CD4-positive, alpha-beta memory T cell (primary cell): ENCODE data around the gene OR52I1. TPM values are rescaled to one million over a fixed set of nuclear protein-coding genes. Genes with fewer than 3 reads are reported as not detected.

Experiments used
- CTCF ChIA-PET: fragments of 350-600 bp; sonication (Branson Sonifier 250); formaldehyde crosslinking; loops from one replicate; lab custom pipeline; 2021; ENCODE audit warnings: inconsistent platforms; ENCODE audit not compliant: partially characterized antibody; lab: Charles Lee
- POLR2A ChIA-PET: fragments of 350-600 bp; sonication (Branson Sonifier 250); formaldehyde crosslinking; loops from one replicate; lab custom pipeline; 2021; ENCODE audit not compliant: partially characterized antibody; lab: Charles Lee
- DNase-seq, 5 donors: peaks; one replicate each; pipeline versions ENCODE4 v3.0.0 to v3.0.0-alpha.2; 2020 to 2022; ENCODE audit warnings: mixed read lengths in 1 of 5
- H3K27ac ChIP-seq: one replicate; pipeline ENCODE4 v1.7.0; 2013; ENCODE audit warnings: low read depth, low read length
- H3K27me3 ChIP-seq: 2 replicates; pipeline ENCODE4 v1.7.0; 2013; ENCODE audit warnings: mild to moderate bottlenecking, low read length, moderate library complexity; ENCODE audit not compliant: insufficient read depth
- H3K36me3 ChIP-seq: 2 replicates; pipeline ENCODE4 v1.7.0; 2013; ENCODE audit warnings: mild to moderate bottlenecking, low read length, moderate library complexity; ENCODE audit not compliant: insufficient read depth
- H3K4me1 ChIP-seq: 2 replicates; pipeline ENCODE4 v1.7.0; 2013; ENCODE audit warnings: mild to moderate bottlenecking, low read length, moderate library complexity; ENCODE audit not compliant: insufficient read depth
- H3K4me3 ChIP-seq, 2 donors: one replicate each; pipeline ENCODE4 v1.7.0; 2013; ENCODE audit warnings: low read length in 2 of 2, mild to moderate bottlenecking in 1 of 2
- H3K9me3 ChIP-seq, 2 donors: one replicate each; pipeline ENCODE4 v1.7.0; 2013; ENCODE audit warnings: low read length in 2 of 2, control low read depth in 1 of 2; ENCODE audit not compliant: control insufficient read depth in 1 of 2
- H3K27ac Mint-ChIP-seq, 7 donors: one replicate each; pipeline ENCODE4 v1.8.0; 2020 to 2021; ENCODE audit warnings: mixed read lengths in 7 of 7, mild to moderate bottlenecking in 6 of 7, inconsistent platforms in 3 of 7, moderate library complexity in 3 of 7
- H3K27me3 Mint-ChIP-seq, 2 donors: one replicate each; pipeline ENCODE4 v1.8.0; 2020 to 2021; ENCODE audit warnings: mixed read lengths in 2 of 2
- H3K36me3 Mint-ChIP-seq, 2 donors: one replicate each; pipeline ENCODE4 v1.8.0; 2020 to 2021; ENCODE audit warnings: mixed read lengths in 2 of 2, inconsistent platforms in 1 of 2, mild to moderate bottlenecking in 1 of 2
- H3K4me1 Mint-ChIP-seq, 4 donors: one replicate each; pipeline ENCODE4 v1.8.0; 2020 to 2021; ENCODE audit warnings: mixed read lengths in 4 of 4, mild to moderate bottlenecking in 1 of 4
- H3K4me3 Mint-ChIP-seq, 8 donors: one replicate each; pipeline ENCODE4 v1.8.0; 2020 to 2021; ENCODE audit warnings: mixed read lengths in 8 of 8, mild to moderate bottlenecking in 7 of 8, moderate library complexity in 6 of 8, inconsistent platforms in 3 of 8
- H3K9me3 Mint-ChIP-seq, 8 donors: one replicate each; pipeline ENCODE4 v1.8.0; 2020 to 2021; ENCODE audit warnings: mixed read lengths in 8 of 8, mild to moderate bottlenecking in 5 of 8, inconsistent platforms in 3 of 8, moderate library complexity in 1 of 8
- intact Hi-C: fragments of 100-400 bp; cut with micrococcal nuclease; formaldehyde crosslinking; loops from one replicate; pipeline ENCODE4 v1.15.1; 2023
- polyA plus RNA-seq, 2 donors: library from polyadenylated mRNA; unstranded; fragments of 300-500 nt; fragmentation: Illumina TruSeq; gene quantifications; one replicate each; pipeline ENCODE4 v1.2.3, GENCODE V29; 2021
- total RNA-seq, 2 experiments: library from RNA; stranded (reverse); gene quantifications; one replicate each; pipeline ENCODE4 v1.2.3, GENCODE V29; 2021

OR52I1 gene
- total and polyA plus RNA-seq, 4 experiments from 2014 or later = 0.23 TPM; not detected in 3

DNA sequence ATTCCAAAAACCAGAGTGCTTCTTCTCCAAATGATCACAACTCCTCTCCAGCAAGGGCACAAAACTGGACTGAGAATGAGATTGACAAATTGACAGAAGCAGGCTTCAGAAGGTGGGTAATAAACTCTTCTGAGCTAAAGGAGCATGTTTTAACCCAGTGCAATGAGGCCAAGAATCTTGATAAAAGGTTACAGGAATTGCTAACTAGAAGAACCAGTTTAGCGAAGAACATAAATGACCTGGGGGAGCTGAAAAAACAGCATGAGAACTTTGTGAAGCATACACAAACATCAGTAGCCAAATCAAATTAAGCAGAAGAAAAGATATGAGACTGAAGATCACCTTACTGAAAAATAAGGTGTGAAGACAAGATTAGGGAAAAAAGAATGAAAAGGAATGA lies 33.4 kb upstream of the OR52I1 start:
- Histone ChIP-seq H3K36me3 (no peaks in the 10 kb centered on the region), H3K9me3 (no peaks in the 10 kb centered on the region), H3K27ac (no peak overlapping the region), H3K4me3 (no peak overlapping the region), H3K4me1 (no peaks in the 10 kb centered on the region), H3K27me3 (no peaks in the 10 kb centered on the region)
- peaks cover 15 to 24% of the 10 kb centered on the region in 2 donors for H3K27me3 Mint-ChIP-seq
- CTCF ChIA-PET = no interaction called here
- POLR2A ChIA-PET = no interaction called here
- DNase-seq = no peak
- no peak overlapping the region for H3K4me3 Mint-ChIP-seq
- H3K27ac Mint-ChIP-seq = no peak overlapping the region
- intact Hi-C loops = no loop called here
- H3K36me3 Mint-ChIP-seq = peaks cover 0 to 6% of the 10 kb centered on the region in 2 donors
- peaks cover 0 to 18% (median 14%) of the 10 kb centered on the region in 8 donors for H3K9me3 Mint-ChIP-seq
- H3K4me1 Mint-ChIP-seq = no peaks in the 10 kb centered on the region

DNA sequence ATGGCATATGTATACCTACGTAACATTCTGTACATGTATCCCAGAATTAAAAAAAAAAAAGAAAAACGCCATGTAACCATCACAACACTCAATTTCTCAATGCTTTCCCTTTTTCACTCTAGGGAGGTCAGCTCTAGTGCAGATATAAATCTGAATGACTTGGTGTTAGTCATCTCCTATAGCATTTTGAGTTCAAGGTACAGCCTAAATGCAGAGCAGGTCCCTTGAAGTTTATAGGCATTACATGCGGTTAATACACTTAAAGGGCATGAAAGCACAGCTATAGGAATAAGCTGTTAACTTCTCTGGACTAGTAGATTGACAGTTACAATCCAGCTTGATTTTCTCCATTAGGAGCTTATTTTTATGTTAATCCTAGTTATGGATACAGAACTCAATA lies 28.5 kb upstream of the OR52I1 start:
- Histone ChIP-seq H3K4me1 (no peaks in the 10 kb centered on the region), H3K4me3 (no peak overlapping the region), H3K27me3 (no peaks in the 10 kb centered on the region), H3K36me3 (no peaks in the 10 kb centered on the region), H3K27ac (no peak overlapping the region), H3K9me3 (no peaks in the 10 kb centered on the region)
- no peak overlapping the region for H3K27ac Mint-ChIP-seq
- ChIA-PET CTCF (no interaction called here), POLR2A (no interaction called here)
- DNase-seq = no peak
- H3K4me3 Mint-ChIP-seq = no peak overlapping the region
- intact Hi-C loops = no loop called here
- H3K9me3 Mint-ChIP-seq = peaks cover 0 to 18% (median 14%) of the 10 kb centered on the region in 8 donors
- peaks cover 0 to 6% of the 10 kb centered on the region in 2 donors for H3K36me3 Mint-ChIP-seq
- H3K4me1 Mint-ChIP-seq = no peaks in the 10 kb centered on the region
- H3K27me3 Mint-ChIP-seq = peaks cover 10 to 11% of the 10 kb centered on the region in 2 donors

DNA sequence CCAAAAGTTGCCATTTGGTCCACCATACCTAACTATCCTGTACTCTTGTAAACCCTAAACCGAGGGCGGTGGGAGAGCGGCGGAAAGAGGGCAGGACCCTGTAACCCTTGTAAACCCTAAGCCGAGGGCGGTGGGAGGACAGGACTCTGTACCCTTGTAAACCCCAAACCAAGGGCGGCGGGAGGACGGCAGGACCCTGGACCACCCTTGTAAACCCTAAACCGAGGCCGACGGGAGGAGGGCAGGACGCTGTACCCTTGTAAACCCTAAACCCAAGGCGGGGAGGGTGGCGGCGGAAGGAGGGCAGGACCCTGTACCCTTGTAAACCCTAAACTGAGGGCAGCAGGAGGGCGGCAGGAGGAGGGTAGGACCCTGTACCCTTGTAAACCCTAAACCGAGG lies 24.8 kb upstream of the OR52I1 start:
- Histone ChIP-seq H3K4me3 (no peak overlapping the region), H3K27me3 (no peaks in the 10 kb centered on the region), H3K36me3 (no peaks in the 10 kb centered on the region), H3K4me1 (no peaks in the 10 kb centered on the region), H3K27ac (no peak overlapping the region), H3K9me3 (no peaks in the 10 kb centered on the region)
- peaks cover under 1 to 7% (median 4%) of the 10 kb centered on the region in 8 donors for H3K9me3 Mint-ChIP-seq
- intact Hi-C loops = no loop called here
- ChIA-PET CTCF (no interaction called here), POLR2A (no interaction called here)
- no peaks in the 10 kb centered on the region for H3K4me1 Mint-ChIP-seq
- no peak overlapping the region for H3K4me3 Mint-ChIP-seq
- H3K27ac Mint-ChIP-seq = no peak overlapping the region
- H3K36me3 Mint-ChIP-seq = peaks cover 0 to 2% of the 10 kb centered on the region in 2 donors
- DNase-seq = no peak
- peaks cover 0 to under 1% of the 10 kb centered on the region in 2 donors for H3K27me3 Mint-ChIP-seq

DNA sequence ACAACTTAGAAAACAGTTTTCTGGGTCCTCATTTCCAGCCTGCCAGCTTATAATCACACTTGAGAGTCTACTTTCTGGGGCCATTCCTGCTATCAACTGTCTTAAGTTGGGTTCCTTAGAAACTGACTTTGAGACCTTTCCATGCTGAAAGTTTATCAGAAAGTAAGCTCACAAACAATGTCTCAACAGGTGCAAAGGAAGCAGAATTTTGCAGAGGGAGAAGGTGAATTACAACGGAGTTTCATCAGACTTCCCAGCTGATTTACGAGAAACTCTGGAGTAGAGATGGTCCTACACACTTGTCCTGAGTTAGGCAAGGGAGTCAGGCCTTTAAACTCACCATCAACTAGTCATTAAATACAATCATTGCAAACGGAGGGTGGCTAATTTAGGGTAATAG lies 17.0 kb upstream of the OR52I1 start:
- Mint-ChIP-seq H3K36me3 (no peaks in the 10 kb centered on the region), H3K4me1 (peaks cover 0 to 5% (median 3%) of the 10 kb centered on the region in 4 donors), H3K9me3 (peaks cover 0 to 6% (median 0%) of the 10 kb centered on the region in 8 donors), H3K4me3 (no peak overlapping the region), H3K27ac (no peak overlapping the region), H3K27me3 (peaks cover 17 to 20% of the 10 kb centered on the region in 2 donors)
- no peaks in the 10 kb centered on the region for H3K36me3 ChIP-seq
- intact Hi-C loops = no loop called here
- DNase-seq = no peak
- ChIA-PET POLR2A (no interaction called here), CTCF (no interaction called here)
- no peaks in the 10 kb centered on the region for H3K4me1 ChIP-seq
- H3K4me3 ChIP-seq = no peak overlapping the region
- no peak overlapping the region for H3K27ac ChIP-seq
- H3K9me3 ChIP-seq = no peaks in the 10 kb centered on the region
- no peaks in the 10 kb centered on the region for H3K27me3 ChIP-seq

DNA sequence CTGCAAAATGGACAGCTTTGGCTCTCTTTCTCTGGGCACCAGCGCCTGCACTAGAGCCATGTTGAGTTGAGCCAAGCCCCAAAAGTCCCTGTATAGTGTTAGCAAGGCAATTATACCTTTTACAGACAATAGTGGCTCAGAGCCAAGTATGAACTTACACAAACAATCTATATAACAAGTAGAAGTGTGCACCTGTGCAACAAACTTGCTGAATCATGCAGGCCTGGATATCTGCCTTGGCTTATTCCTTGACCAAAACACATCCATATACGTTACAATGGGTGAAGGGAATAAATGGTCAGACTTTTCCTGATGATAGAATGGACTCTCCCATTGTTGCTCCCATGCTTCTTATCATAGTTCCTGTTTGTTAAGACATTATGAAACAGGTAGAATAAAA lies 16.1 kb upstream of the OR52I1 start:
- H3K27me3 ChIP-seq = no peaks in the 10 kb centered on the region
- Mint-ChIP-seq H3K4me1 (peaks cover 0 to 5% (median 3%) of the 10 kb centered on the region in 4 donors), H3K27ac (no peak overlapping the region), H3K9me3 (peaks cover 0 to 3% (median 0%) of the 10 kb centered on the region in 8 donors), H3K36me3 (no peaks in the 10 kb centered on the region), H3K4me3 (no peak overlapping the region), H3K27me3 (peaks cover 21 to 24% of the 10 kb centered on the region in 2 donors)
- ChIA-PET POLR2A (no interaction called here), CTCF (no interaction called here)
- DNase-seq = no peak
- intact Hi-C loops = no loop called here
- H3K9me3 ChIP-seq = no peaks in the 10 kb centered on the region
- H3K27ac ChIP-seq = no peak overlapping the region
- no peak overlapping the region for H3K4me3 ChIP-seq
- no peaks in the 10 kb centered on the region for H3K36me3 ChIP-seq
- no peaks in the 10 kb centered on the region for H3K4me1 ChIP-seq

DNA sequence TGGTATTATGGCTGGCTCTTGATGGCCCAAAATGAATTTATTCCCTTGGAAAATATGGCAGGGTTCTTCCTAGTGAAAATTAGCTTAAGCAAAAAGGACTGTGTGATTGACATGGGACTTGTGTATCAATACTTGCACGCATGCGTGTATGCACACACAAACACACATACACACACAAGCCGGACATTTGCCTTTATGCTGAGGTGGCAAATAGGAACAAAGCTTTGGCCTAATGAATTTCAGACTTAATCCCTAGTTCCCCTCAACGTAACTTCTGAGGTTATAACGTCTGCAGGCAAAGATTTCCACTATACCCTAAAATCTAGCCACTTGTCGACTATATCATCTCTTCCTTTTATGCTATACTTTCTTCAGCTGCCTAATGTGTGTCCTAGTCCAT lies 15.2 kb upstream of the OR52I1 start:
- CTCF ChIA-PET = no interaction called here

DNA sequence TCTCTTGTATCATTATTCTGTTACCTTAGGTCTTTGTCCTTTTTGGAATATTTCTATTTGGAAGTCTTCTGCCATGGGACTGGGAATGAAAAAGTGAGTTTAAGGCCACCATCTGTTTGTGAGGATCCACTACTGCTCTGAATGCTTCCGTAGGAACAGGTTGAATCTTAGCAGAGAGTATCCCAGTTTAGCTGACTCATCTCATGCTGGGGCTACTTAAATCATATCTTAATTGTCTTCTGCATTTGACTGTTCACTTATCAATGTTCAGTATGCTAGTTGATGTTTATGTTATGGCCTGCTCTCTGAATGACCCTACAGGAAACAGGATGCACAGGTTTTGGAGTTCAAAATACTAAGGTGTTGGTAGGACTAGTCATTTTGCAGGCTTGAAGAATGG lies 13.7 kb upstream of the OR52I1 start:
- peaks cover 0 to 5% (median 3%) of the 10 kb centered on the region in 4 donors for H3K4me1 Mint-ChIP-seq
- H3K9me3 Mint-ChIP-seq = peaks cover 0 to 3% (median 0%) of the 10 kb centered on the region in 8 donors
- CTCF ChIA-PET = no interaction called here
- intact Hi-C loops = no loop called here
- H3K4me3 ChIP-seq = no peak overlapping the region
- H3K27me3 ChIP-seq = no peaks in the 10 kb centered on the region
- H3K4me1 ChIP-seq = no peaks in the 10 kb centered on the region
- H3K4me3 Mint-ChIP-seq = no peak overlapping the region
- H3K9me3 ChIP-seq = no peaks in the 10 kb centered on the region
- H3K36me3 ChIP-seq = no peaks in the 10 kb centered on the region
- H3K27ac ChIP-seq = no peak overlapping the region
- H3K27me3 Mint-ChIP-seq = peaks cover 27 to 30% of the 10 kb centered on the region in 2 donors
- no peak for DNase-seq
- H3K27ac Mint-ChIP-seq = no peak overlapping the region
- POLR2A ChIA-PET = no interaction called here
- H3K36me3 Mint-ChIP-seq = no peaks in the 10 kb centered on the region

More for the DNA sequence above, 15.2 kb upstream of the OR52I1 start:
- Mint-ChIP-seq H3K27ac (no peak overlapping the region), H3K9me3 (peaks cover 0 to 3% (median 0%) of the 10 kb centered on the region in 8 donors), H3K36me3 (no peaks in the 10 kb centered on the region), H3K4me1 (peaks cover 0 to 5% (median 3%) of the 10 kb centered on the region in 4 donors), H3K4me3 (no peak overlapping the region), H3K27me3 (peaks cover 25% of the 10 kb centered on the region in 2 donors)
- intact Hi-C loops = no loop called here
- Histone ChIP-seq H3K27ac (no peak overlapping the region), H3K9me3 (no peaks in the 10 kb centered on the region), H3K4me3 (no peak overlapping the region), H3K36me3 (no peaks in the 10 kb centered on the region), H3K4me1 (no peaks in the 10 kb centered on the region), H3K27me3 (no peaks in the 10 kb centered on the region)
- DNase-seq = no peak
- POLR2A ChIA-PET = no interaction called here

DNA sequence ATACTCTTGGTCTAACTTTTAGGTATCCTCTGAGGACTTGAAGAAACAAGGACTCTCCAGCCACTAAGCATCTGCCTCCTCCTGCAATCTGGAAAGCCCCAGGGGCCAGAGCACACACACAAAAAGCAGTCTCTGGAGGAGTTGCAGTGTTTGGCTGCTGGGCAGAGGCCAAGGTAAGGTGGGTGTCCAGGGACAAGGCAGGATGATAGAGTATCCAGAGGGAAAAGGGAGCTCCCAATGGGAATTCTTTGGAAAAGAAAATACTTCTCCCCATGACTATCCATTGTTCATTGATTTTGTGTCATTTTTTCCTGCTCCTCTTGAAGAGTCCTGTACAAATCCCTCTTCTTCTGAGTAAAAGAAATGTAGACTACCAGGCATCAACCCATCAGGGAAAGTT lies 12.4 kb upstream of the OR52I1 start, which contains the start of gene OR52I2:
Gene OR52I2, plus strand, starts transcription at position 301 of the 400 bp plus-strand sequence.
- H3K9me3 ChIP-seq = no peaks in the 10 kb centered on the region

More for the DNA sequence above, 12.4 kb upstream of the OR52I1 start, which contains the start of gene OR52I2:
- Mint-ChIP-seq H3K4me3 (no peak within 1 kb of the TSS), H3K9me3 (peaks cover 0 to 3% (median 0%) of the 10 kb centered on the region in 8 donors), H3K4me1 (no peaks in the 10 kb centered on the region), H3K27ac (no peak within 1 kb of the TSS), H3K36me3 (no peaks in the 10 kb centered on the region), H3K27me3 (peaks cover 25 to 36% of the 10 kb centered on the region in 2 donors)
- Histone ChIP-seq H3K4me3 (no peak within 1 kb of the TSS), H3K36me3 (no peaks in the 10 kb centered on the region), H3K4me1 (no peaks in the 10 kb centered on the region), H3K27ac (no peak within 1 kb of the TSS), H3K27me3 (no peaks in the 10 kb centered on the region)
- intact Hi-C loops = no loop called here
- ChIA-PET CTCF (no interaction called here), POLR2A (no interaction called here)
- no peak for DNase-seq
